GM12878 (cell line): Measurements from ENCODE around the gene RAD51B. TPM values are rescaled to one million over a fixed set of nuclear protein-coding genes. Genes with fewer than 3 reads are reported as not detected.

Experiments used
- ATAC-seq: fragments of 200-7000 bp; cut with Tn5 transposase; 3 replicates; pipeline ENCODE4 v1.9.1; 2020; ENCODE audit warnings: mild to moderate bottlenecking, moderate library complexity
- BruUV-seq: library from RNA; stranded (reverse); fragments of 400-500 nt; replicated peaks from 2 replicates; lab custom pipeline; 2021; lab: Mats Ljungman, UMichigan
- CTCF ChIA-PET: fragments of 300-600 bp; sonication (Branson Sonifier 250); formaldehyde crosslinking; extraction: SDS; loops from one replicate; lab custom pipeline; 2021; ENCODE audit warnings: inconsistent platforms; lab: Yijun Ruan, JAX
- POLR2A ChIA-PET: fragments of 350-600 bp; formaldehyde crosslinking; extraction: SDS; loops from one replicate; lab custom pipeline; 2021; ENCODE audit warnings: inconsistent platforms; lab: Charles Lee
- RAD21 ChIA-PET: fragments of 300-600 bp; sonication (Branson Sonifier 250); formaldehyde crosslinking; loops from one replicate; lab custom pipeline; 2023; ENCODE audit warnings: antibody characterized with exemption; ENCODE audit not compliant: unreplicated experiment; lab: Charles Lee
- SMC1A ChIA-PET: fragments of 300-600 bp; sonication (Branson Sonifier 250); formaldehyde crosslinking; loops from one replicate; lab custom pipeline; 2023; ENCODE audit not compliant: unreplicated experiment, uncharacterized antibody; lab: Charles Lee
- DNase-seq: peaks from one replicate; pipeline ENCODE4 v3.0.0-alpha.2; 2011; ENCODE audit warnings: low read depth, low spot score
- FAIRE-seq: peaks from 3 replicates; lab custom pipeline; 2011; peaks lifted over from hg19 to GRCh38; lab: Jason Lieb, UNC
- H2AFZ ChIP-seq: 2 replicates; pipeline ENCODE4 v1.6.0; 2011; ENCODE audit warnings: low read depth, low read length, control low read depth; ENCODE audit not compliant: control insufficient read depth
- H3K27ac ChIP-seq: 2 replicates; pipeline ENCODE4 v1.5.1; 2011; ENCODE audit warnings: control low read depth; ENCODE audit not compliant: control insufficient read depth, insufficient read depth
- H3K27me3 ChIP-seq, 2 experiments: replicated peaks in 1 of 2; 2 replicates each; pipeline versions ENCODE4 v1.6.0 to v1.6.1; 2011; ENCODE audit warnings: low read length in 1 of 2; ENCODE audit not compliant: control insufficient read depth in 2 of 2, insufficient read depth in 2 of 2
- H3K36me3 ChIP-seq, 2 experiments: 2 replicates each; pipeline ENCODE4 v1.5.1; 2011; ENCODE audit warnings: low read length in 1 of 2; ENCODE audit not compliant: control insufficient read depth in 2 of 2, insufficient read depth in 2 of 2
- H3K4me1 ChIP-seq: 2 replicates; pipeline ENCODE4 v1.6.1; 2011; ENCODE audit warnings: mild to moderate bottlenecking, low read length, moderate library complexity, mixed read lengths; ENCODE audit not compliant: control insufficient read depth, insufficient read depth
- H3K4me2 ChIP-seq: 2 replicates; pipeline ENCODE4 v1.6.0; 2011; ENCODE audit warnings: control low read depth; ENCODE audit not compliant: control insufficient read depth, insufficient read depth
- H3K4me3 ChIP-seq: fragments of 200-600 bp; sonication (generic); 2 replicates; pipeline ENCODE4 v1.5.1; 2016
- H3K79me2 ChIP-seq: 2 replicates; pipeline ENCODE4 v1.6.0; 2011; ENCODE audit warnings: low read length; ENCODE audit not compliant: control insufficient read depth, insufficient read depth
- H3K9ac ChIP-seq: 2 replicates; pipeline ENCODE4 v1.8.0; 2011; ENCODE audit warnings: low read length, control low read depth, mixed read lengths; ENCODE audit not compliant: control insufficient read depth, insufficient read depth
- H3K9me3 ChIP-seq: replicated peaks from 3 replicates; pipeline ENCODE4 v1.5.1; 2011; ENCODE audit warnings: mild to moderate bottlenecking, low read length; ENCODE audit not compliant: control insufficient read depth, insufficient read depth
- H4K20me1 ChIP-seq: 2 replicates; pipeline ENCODE4 v1.6.0; 2011; ENCODE audit not compliant: control insufficient read depth, insufficient read depth
- RUNX3 ChIP-seq: IDR thresholded peaks from 2 replicates; pipeline ENCODE4 v1.6.1; 2012; ENCODE audit warnings: low read length, inconsistent platforms
- WGBS: methylation state at CpG from one replicate; pipeline ENCODE4 v1.1.6; 2016; ENCODE audit warnings: low lambda C conversion rate; ENCODE audit not compliant: insufficient replicate concordance, insufficient coverage; ENCODE audit errors: missing lambda C conversion rate; 5-methylcytosine and 5-hydroxymethylcytosine counted together
- in situ Hi-C: fragments of 300-500 bp; cut with MboI; formaldehyde crosslinking; loops from 9 replicates; pipeline ENCODE4 v1.14.3; 2018; ENCODE audit warnings: mixed read lengths
- intact Hi-C: fragments of 100-400 bp; cut with micrococcal nuclease; formaldehyde crosslinking; loops from one replicate; pipeline ENCODE4 v1.14.2; 2022; ENCODE audit not compliant: unreplicated experiment
- polyA plus RNA-seq, 11 experiments: library from polyadenylated mRNA; depleted of rRNA in 4 of 11; unstranded in 6 of 11; stranded (reverse) in 5 of 11; fragments of >200 nt; fragmentation: Nextera tagmentation in 4 of 11; fragmentation: Illumina TruSeq in 1 of 11; extraction: Ambion mirVana in 4 of 11; extraction: Trizol in 1 of 11; gene quantifications; 1 replicate in 1 of 11; 2 replicates in 10 of 11; pipeline versions ENCODE4 v1.2.1 to v1.2.3, GENCODE V29; 2011 to 2016; ENCODE audit warnings: inconsistent platforms in 2 of 11, missing spikeins in 2 of 11, low read depth in 1 of 11
- total RNA-seq, 4 experiments: library from RNA; depleted of rRNA in 3 of 4; stranded (reverse); fragments of >200 nt in 3 of 4; fragmentation: Illumina TruSeq in 1 of 4; extraction: Trizol in 1 of 4; gene quantifications; 2 replicates each; pipeline versions ENCODE4 v1.2.1 to v1.2.3, GENCODE V29; 2013 to 2021
- TF ChIP-seq, protein P1 (sequence below): IDR thresholded peaks from 2 replicates; pipeline ENCODE4 v1.6.1; 2012; ENCODE audit warnings: mild to moderate bottlenecking, low read depth, low read length

Gene RAD51B
- total and polyA plus RNA-seq, 10 of the 15 experiments (the other 5 are each of a cell fraction or from before 2014, with no cell fraction given), result 9.8 to 26.8 (median 21.3) TPM

- H4K20me1 ChIP-seq, result no peaks in the 10 kb centered on the region
- ATAC-seq (peak; percentile 17), FAIRE-seq (no peak), DNase-seq (no peak)
- POLR2A ChIA-PET, result interaction anchor here (0.5 to 0.9 kb wide), 3 partner anchors 9 to 219 kb away, joined by 3 to 6 read pairs (median 3); no protein-coding TSS in a partner anchor
- CTCF ChIA-PET, result interaction anchor here (0.7 to 1.5 kb wide), 4 partner anchors 9 to 95 kb away, joined by 3 to 5 read pairs (median 3); no protein-coding TSS in a partner anchor
- H3K79me2 ChIP-seq, result no peaks in the 10 kb centered on the region
- in situ Hi-C loops (no loop called here), intact Hi-C loops (loop anchor here (5.0 kb wide), 1 partner anchor 38 kb away; no protein-coding TSS in a partner anchor)
- no peaks in the 10 kb centered on the region for H3K27me3 ChIP-seq
- H3K9me3 ChIP-seq, result peaks cover 1% of the 10 kb centered on the region; the same call in 1 of the 3 replicates
- H3K4me2 ChIP-seq, result peak overlapping the region; percentile 71
- no peaks in the 10 kb centered on the region for H3K36me3 ChIP-seq
- no TSS peak for BruUV-seq
- no peak overlapping the region for H3K4me3 ChIP-seq
- H2AFZ ChIP-seq, result no peak overlapping the region
- H3K4me1 ChIP-seq, result peaks cover 18% of the 10 kb centered on the region
- SMC1A ChIA-PET, result interaction anchor here (0.7 to 3.3 kb wide), 15 partner anchors 9 to 313 kb away, joined by 3 to 24 read pairs (median 3); no protein-coding TSS in a partner anchor
- peak; percentile 12; the same call in 1 of the 2 replicates for TF ChIP-seq RUNX3
- TF ChIP-seq, protein P1, sequence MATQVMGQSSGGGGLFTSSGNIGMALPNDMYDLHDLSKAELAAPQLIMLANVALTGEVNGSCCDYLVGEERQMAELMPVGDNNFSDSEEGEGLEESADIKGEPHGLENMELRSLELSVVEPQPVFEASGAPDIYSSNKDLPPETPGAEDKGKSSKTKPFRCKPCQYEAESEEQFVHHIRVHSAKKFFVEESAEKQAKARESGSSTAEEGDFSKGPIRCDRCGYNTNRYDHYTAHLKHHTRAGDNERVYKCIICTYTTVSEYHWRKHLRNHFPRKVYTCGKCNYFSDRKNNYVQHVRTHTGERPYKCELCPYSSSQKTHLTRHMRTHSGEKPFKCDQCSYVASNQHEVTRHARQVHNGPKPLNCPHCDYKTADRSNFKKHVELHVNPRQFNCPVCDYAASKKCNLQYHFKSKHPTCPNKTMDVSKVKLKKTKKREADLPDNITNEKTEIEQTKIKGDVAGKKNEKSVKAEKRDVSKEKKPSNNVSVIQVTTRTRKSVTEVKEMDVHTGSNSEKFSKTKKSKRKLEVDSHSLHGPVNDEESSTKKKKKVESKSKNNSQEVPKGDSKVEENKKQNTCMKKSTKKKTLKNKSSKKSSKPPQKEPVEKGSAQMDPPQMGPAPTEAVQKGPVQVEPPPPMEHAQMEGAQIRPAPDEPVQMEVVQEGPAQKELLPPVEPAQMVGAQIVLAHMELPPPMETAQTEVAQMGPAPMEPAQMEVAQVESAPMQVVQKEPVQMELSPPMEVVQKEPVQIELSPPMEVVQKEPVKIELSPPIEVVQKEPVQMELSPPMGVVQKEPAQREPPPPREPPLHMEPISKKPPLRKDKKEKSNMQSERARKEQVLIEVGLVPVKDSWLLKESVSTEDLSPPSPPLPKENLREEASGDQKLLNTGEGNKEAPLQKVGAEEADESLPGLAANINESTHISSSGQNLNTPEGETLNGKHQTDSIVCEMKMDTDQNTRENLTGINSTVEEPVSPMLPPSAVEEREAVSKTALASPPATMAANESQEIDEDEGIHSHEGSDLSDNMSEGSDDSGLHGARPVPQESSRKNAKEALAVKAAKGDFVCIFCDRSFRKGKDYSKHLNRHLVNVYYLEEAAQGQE, result no peak
- RAD21 ChIA-PET, result interaction anchor here (0.9 to 1.7 kb wide), 5 partner anchors 9 to 89 kb away, joined by 3 to 12 read pairs (median 4); no protein-coding TSS in a partner anchor
- H3K27ac ChIP-seq, result no peak overlapping the region
- 34% methylated on average over 7 of the region's 7 CpGs for WGBS
- H3K9ac ChIP-seq, result no peak overlapping the region; the same call in 1 of the 2 replicates
Observed at GRCh38 chr14:68694516-68695235, 875.1 kb downstream of the RAD51B start.
